Neural cell (in vitro differentiated cells): ENCODE data around the gene CARS1. TPM values are rescaled to one million over a fixed set of nuclear protein-coding genes. Genes with fewer than 3 reads are reported as not detected.

ENCODE experiments used
- H2AFZ ChIP-seq: fragments of 200-600, 300-800 bp; sonication (generic), shearing (Covaris generic); 2 replicates; pipeline ENCODE4 v1.6.0; 2014; ENCODE audit warnings: low read depth, mild to moderate bottlenecking, antibody characterized with exemption, low read length, moderate library complexity
- H3F3A ChIP-seq: fragments of 200-600 bp; shearing (Covaris generic); 2 replicates; pipeline ENCODE4 v1.6.1; 2016; ENCODE audit warnings: mild to moderate bottlenecking, moderate library complexity, mixed read lengths, antibody characterized with exemption, low read length; ENCODE audit not compliant: insufficient read depth, poor library complexity, severe bottlenecking
- H3K27ac ChIP-seq: fragments of 200-600, 300-800 bp; sonication (generic), shearing (Covaris generic); 2 replicates; pipeline ENCODE4 v1.5.1; 2014; ENCODE audit warnings: mild to moderate bottlenecking, low read length, moderate library complexity
- H3K27me3 ChIP-seq: fragments of 300-800, 200-600 bp; sonication (generic), shearing (Covaris generic); 2 replicates; pipeline ENCODE4 v1.6.0; 2014; ENCODE audit warnings: mild to moderate bottlenecking, low read depth, low read length, moderate library complexity; ENCODE audit not compliant: insufficient read depth
- H3K36me3 ChIP-seq: fragments of 300-800, 200-600 bp; sonication (generic), shearing (Covaris generic); 2 replicates; pipeline ENCODE4 v1.5.1; 2014; ENCODE audit warnings: mild to moderate bottlenecking, antibody characterized with exemption, low read length, moderate library complexity; ENCODE audit not compliant: insufficient read depth
- H3K4me2 ChIP-seq: fragments of 300-800, 200-600 bp; sonication (generic), shearing (Covaris generic); 2 replicates; pipeline ENCODE4 v1.6.0; 2014; ENCODE audit warnings: mild to moderate bottlenecking, low read length
- H3K4me3 ChIP-seq: fragments of 300-800, 200-600 bp; sonication (generic), shearing (Covaris generic); 2 replicates; pipeline ENCODE4 v1.5.1; 2014; ENCODE audit warnings: mild to moderate bottlenecking, low read length, moderate library complexity
- H3K79me2 ChIP-seq: fragments of 200-600 bp; shearing (Covaris generic); replicated peaks from 2 replicates; pipeline ENCODE4 v1.6.0; 2014; ENCODE audit warnings: mild to moderate bottlenecking, low read length, moderate library complexity; ENCODE audit not compliant: insufficient read depth
- H3K9ac ChIP-seq: fragments of 300-800, 200-600 bp; sonication (generic), shearing (Covaris generic); 2 replicates; pipeline ENCODE4 v1.6.1; 2016; ENCODE audit warnings: mild to moderate bottlenecking, low read length, mixed read lengths
- H3K9me2 ChIP-seq: fragments of 200-600 bp; shearing (Covaris generic); 2 replicates; pipeline ENCODE4 v1.6.1; 2016; ENCODE audit warnings: mild to moderate bottlenecking, low read length, mixed read lengths; ENCODE audit not compliant: insufficient read depth
- H3K9me3 ChIP-seq: fragments of 200-600, 300-800 bp; sonication (generic), shearing (Covaris generic); 2 replicates; pipeline ENCODE4 v1.6.1; 2016; ENCODE audit warnings: mild to moderate bottlenecking, mixed run types, low read length, moderate library complexity, mixed read lengths
- H4K20me1 ChIP-seq: fragments of 200-600 bp; shearing (Covaris generic); 2 replicates; pipeline ENCODE4 v1.6.1; 2016; ENCODE audit warnings: mild to moderate bottlenecking, mixed run types; ENCODE audit not compliant: insufficient read depth
- CTCF ChIP-seq: fragments of 450-650 bp; IDR thresholded peaks from 2 replicates; pipeline ENCODE4 v1.5.1; 2014; ENCODE audit warnings: antibody characterized with exemption, mild to moderate bottlenecking, moderate library complexity; ENCODE audit not compliant: poor library complexity, severe bottlenecking
- EP300 ChIP-seq: fragments of 450-650 bp; conservative IDR thresholded peaks from 2 replicates; pipeline ENCODE4 v1.6.1; 2014; ENCODE audit warnings: antibody characterized with exemption, mild to moderate bottlenecking, moderate library complexity; ENCODE audit not compliant: poor library complexity, severe bottlenecking
- EZH2 ChIP-seq: fragments of 200-600, 300-800 bp; shearing (Covaris generic), sonication (generic); IDR thresholded peaks from 2 replicates; pipeline ENCODE4 v1.6.1; 2014; ENCODE audit warnings: antibody characterized with exemption, low read length, borderline replicate concordance, mild to moderate bottlenecking; ENCODE audit not compliant: insufficient read depth, poor library complexity, severe bottlenecking
- MXI1 ChIP-seq: fragments of 450-650 bp; conservative IDR thresholded peaks from 2 replicates; pipeline ENCODE4 v1.6.1; 2014; ENCODE audit warnings: antibody characterized with exemption, mild to moderate bottlenecking; ENCODE audit not compliant: poor library complexity, severe bottlenecking
- POLR2AphosphoS5 ChIP-seq: IDR thresholded peaks from 2 replicates; pipeline ENCODE4 v1.6.1; 2012
- RAD21 ChIP-seq: fragments of 450-650 bp; conservative IDR thresholded peaks from 2 replicates; pipeline ENCODE4 v1.6.1; 2014; ENCODE audit warnings: antibody characterized with exemption, mild to moderate bottlenecking, moderate library complexity
- SMC3 ChIP-seq: fragments of 450-650 bp; conservative IDR thresholded peaks from 2 replicates; pipeline ENCODE4 v1.6.1; 2014; ENCODE audit warnings: antibody characterized with exemption, mild to moderate bottlenecking, moderate library complexity; ENCODE audit not compliant: poor library complexity
- TAF1 ChIP-seq: IDR thresholded peaks from 2 replicates; pipeline ENCODE4 v1.6.1; 2012; ENCODE audit warnings: low read depth
- polyA plus RNA-seq: library from polyadenylated mRNA; depleted of rRNA; stranded (reverse); fragments of >200 nt; gene quantifications from 2 replicates; pipeline ENCODE4 v1.2.3, GENCODE V29; 2014
- TF ChIP-seq, protein P1 (sequence below): IDR thresholded peaks from 2 replicates; pipeline ENCODE4 v1.6.1; 2012; ENCODE audit warnings: borderline replicate concordance

CARS1 gene
- polyA plus RNA-seq, 1 donor from 2014 or later, result 48.2 TPM

DNA sequence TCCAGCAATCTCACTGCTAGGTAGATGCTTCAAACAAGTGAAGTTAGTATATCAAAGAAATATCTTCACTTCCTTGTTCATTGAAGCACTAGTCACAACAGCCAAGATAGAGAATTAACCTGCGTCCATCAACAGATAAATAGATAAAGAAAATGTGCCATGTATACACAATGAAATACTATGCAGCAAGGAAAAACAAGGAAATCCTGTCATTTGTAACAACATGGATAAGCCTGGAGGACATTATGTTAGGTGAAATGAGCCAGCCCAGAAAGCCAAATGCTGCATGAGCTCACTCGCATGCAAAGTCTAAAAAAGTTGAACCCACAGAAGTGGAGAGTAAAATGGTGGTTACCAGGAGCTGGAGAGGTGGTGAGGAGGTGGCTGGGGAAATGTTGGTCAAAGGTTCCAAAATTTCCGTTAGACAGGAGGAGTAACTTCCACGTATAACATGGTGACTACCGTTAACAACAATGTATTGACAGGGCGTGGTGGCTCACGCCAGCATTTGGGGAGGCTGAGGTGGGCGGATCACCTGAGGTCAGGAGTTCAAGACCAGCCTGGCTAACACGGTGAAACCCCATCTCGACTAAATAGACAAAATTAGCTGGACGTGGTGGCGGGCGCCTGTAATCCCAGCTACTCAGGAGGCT lies 23.6 kb upstream of the CARS1 start:
- no peaks in the 10 kb centered on the region for H3K36me3 ChIP-seq
- no peaks in the 10 kb centered on the region for H3K79me2 ChIP-seq
- no peaks in the 10 kb centered on the region for H3F3A ChIP-seq
- H3K9me3 ChIP-seq, result no peaks in the 10 kb centered on the region
- H2AFZ ChIP-seq, result no peak overlapping the region
- H3K9ac ChIP-seq, result no peak overlapping the region
- no peaks in the 10 kb centered on the region for H4K20me1 ChIP-seq
- no peak overlapping the region for H3K27ac ChIP-seq
- no peaks in the 10 kb centered on the region for H3K27me3 ChIP-seq
- TF ChIP-seq EZH2 (no peak), EP300 (no peak), SMC3 (no peak), CTCF (no peak), RAD21 (no peak), MXI1 (no peak), TAF1 (no peak), POLR2AphosphoS5 (no peak)
- TF ChIP-seq, protein P1, sequence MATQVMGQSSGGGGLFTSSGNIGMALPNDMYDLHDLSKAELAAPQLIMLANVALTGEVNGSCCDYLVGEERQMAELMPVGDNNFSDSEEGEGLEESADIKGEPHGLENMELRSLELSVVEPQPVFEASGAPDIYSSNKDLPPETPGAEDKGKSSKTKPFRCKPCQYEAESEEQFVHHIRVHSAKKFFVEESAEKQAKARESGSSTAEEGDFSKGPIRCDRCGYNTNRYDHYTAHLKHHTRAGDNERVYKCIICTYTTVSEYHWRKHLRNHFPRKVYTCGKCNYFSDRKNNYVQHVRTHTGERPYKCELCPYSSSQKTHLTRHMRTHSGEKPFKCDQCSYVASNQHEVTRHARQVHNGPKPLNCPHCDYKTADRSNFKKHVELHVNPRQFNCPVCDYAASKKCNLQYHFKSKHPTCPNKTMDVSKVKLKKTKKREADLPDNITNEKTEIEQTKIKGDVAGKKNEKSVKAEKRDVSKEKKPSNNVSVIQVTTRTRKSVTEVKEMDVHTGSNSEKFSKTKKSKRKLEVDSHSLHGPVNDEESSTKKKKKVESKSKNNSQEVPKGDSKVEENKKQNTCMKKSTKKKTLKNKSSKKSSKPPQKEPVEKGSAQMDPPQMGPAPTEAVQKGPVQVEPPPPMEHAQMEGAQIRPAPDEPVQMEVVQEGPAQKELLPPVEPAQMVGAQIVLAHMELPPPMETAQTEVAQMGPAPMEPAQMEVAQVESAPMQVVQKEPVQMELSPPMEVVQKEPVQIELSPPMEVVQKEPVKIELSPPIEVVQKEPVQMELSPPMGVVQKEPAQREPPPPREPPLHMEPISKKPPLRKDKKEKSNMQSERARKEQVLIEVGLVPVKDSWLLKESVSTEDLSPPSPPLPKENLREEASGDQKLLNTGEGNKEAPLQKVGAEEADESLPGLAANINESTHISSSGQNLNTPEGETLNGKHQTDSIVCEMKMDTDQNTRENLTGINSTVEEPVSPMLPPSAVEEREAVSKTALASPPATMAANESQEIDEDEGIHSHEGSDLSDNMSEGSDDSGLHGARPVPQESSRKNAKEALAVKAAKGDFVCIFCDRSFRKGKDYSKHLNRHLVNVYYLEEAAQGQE, result no peak
- no peaks in the 10 kb centered on the region for H3K9me2 ChIP-seq
- H3K4me3 ChIP-seq, result no peak overlapping the region
- H3K4me2 ChIP-seq, result no peak overlapping the region

DNA sequence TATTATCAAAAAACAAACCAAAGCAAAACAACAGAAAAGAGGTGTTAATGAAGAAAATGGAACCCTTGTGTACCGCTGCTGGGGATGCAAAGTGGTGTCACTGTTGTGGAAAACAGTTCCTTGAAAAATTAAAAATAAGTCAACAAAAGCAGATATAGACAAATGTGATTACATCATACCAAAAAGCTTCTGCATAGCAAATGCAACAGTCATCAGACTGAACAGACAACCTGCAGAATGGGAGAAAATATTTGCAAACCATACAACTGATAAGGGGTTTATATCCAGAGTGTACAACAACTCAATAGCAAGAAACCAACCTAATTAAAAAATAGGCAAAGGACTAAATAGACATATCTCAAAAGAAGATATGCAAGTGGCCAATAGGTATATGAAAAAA lies 22.9 kb upstream of the CARS1 start:
- TF ChIP-seq RAD21, result no peak
- Histone ChIP-seq H3K79me2 (no peaks in the 10 kb centered on the region), H3K9ac (no peak overlapping the region), H3K4me2 (no peak overlapping the region), H4K20me1 (no peaks in the 10 kb centered on the region), H3F3A (no peaks in the 10 kb centered on the region), H3K9me3 (no peaks in the 10 kb centered on the region), H3K27me3 (no peaks in the 10 kb centered on the region), H3K36me3 (no peaks in the 10 kb centered on the region), H3K27ac (no peak overlapping the region), H3K9me2 (no peaks in the 10 kb centered on the region), H3K4me3 (no peak overlapping the region), H2AFZ (no peak overlapping the region)
